Activated CD8-positive, alpha-beta memory T cell treated with anti-CD3 and anti-CD28 coated beads for 1 hour (primary cell): Measurements from ENCODE around the gene DNAI1.
"Not testable (repeated sequence)": the region's sequence is repeated elsewhere in the genome, so short reads cannot be mapped to it uniquely, and the experiment has no call there.

ENCODE experiments used
- DNase-seq, 2 donors: peaks; one replicate each; pipeline ENCODE4 v3.0.0-alpha.2; 2020; ENCODE audit warnings: low read depth in 1 of 2; ENCODE audit errors: extremely low read depth in 1 of 2

DNAI1 gene

DNA sequence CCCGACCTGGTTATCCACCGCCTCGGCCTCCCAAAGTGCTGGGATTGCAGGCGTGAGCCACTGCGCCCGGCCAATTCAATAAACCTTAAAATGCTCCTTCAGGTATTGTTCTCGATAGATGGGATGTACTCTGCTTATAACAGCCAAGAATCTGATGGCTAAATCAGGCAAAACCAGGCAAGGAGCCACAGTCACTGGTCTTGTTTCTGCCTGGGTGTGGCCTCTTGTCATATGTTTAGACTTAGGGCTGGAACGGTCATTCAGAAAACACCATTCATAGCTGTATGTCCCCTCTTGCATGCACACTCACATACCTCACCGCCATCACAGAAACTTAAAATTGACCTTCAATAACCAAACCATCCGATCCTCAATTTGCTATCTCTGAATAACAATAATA, 8.0 kb upstream of the DNAI1 start:
- no peak for DNase-seq

GRCh38 chr9:34451135-34451534, 7.5 kb upstream of the DNAI1 start:
- no peak for DNase-seq

DNA sequence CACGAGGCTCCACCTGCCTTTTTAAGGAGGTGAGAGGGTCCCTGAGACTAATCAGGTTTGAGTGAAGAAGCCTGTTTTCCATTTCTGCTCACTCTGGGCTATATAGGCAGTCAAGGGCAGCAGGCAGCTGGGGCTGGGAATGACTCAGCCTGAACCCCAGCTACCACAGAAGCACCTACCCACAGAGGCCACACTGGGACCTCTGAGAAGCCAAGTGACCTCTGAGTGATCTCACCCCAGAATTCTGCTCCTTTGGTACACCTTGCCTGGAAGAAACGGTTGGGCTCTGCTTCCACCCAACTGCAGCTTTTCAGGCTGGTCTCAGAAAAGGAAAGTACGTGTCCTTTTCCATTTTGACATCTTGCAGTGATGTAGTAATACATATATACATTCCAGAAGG, 7.1 kb upstream of the DNAI1 start:
- DNase-seq, result no peak

DNA sequence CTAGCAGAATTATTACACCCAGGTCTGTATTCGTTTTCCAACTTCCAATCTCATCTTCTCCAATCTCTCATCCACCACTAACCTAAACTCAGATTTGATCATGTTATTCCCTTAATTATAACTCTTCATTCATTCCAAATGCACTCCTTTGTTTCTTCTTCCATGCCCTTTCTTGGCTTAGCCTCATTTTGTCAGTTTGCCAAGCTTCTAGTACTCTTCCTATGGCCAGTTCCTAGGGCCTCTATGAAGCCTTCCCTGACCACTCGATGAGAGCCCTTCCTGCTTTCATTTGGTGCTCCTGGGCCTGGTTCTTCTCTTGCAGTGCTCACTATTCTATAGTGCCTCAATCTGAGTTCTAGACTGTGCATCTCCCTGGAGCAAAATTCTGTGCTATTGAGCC, 6.0 kb upstream of the DNAI1 start:
- DNase-seq, result no peak

GRCh38 chr9:34454571-34455065, 4.0 kb upstream of the DNAI1 start:
- DNase-seq, result no peak

DNA sequence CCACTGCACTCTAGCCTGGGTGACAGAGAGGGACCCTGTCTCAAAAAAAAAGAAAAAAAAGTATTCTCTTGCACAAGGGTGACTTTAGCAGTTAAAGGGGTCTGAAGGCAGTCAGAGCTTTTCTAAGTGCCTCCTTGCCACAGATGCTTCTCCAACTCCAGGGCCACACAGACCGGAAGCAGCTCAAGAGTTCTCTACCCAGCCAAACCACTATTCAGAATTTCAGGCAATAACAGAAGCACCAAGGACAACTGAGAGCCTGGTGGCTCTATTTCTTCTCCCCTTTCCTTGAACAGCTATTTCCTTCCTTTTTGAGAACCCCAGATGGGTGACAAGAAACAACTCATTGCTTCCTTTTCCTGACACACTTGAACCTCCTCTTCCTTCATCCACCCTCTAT, 2.5 kb upstream of the DNAI1 start:
- no peak for DNase-seq

DNA sequence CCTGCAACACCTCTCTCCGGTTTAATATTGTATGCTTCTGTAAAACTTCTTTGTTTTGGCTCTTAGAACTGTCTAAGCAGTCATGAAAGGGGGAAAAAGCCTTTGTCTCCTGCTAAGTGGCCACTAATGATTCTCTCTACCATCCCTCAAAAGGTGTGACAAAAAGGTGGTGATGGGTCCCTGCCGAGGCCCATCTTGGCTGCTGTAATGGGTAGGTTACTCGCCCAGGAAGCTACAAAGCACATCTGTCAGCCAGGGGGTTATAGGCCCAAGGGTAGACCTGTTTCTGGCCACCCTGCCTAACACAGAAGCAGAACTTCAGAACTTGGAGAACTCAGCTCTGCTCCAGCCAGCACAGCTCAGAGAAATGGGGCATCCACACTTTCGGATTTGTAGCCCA, 1.9 kb upstream of the DNAI1 start:
- DNase-seq, result no peak

GRCh38 chr9:34457266-34458012, 1.2 kb upstream of the DNAI1 start:
- DNase-seq, result peak in 1 of 2 donors; percentile 7

GRCh38 chr9:34458959-34459340, 345 bp downstream of the DNAI1 start:
- DNase-seq, result no peak

DNA sequence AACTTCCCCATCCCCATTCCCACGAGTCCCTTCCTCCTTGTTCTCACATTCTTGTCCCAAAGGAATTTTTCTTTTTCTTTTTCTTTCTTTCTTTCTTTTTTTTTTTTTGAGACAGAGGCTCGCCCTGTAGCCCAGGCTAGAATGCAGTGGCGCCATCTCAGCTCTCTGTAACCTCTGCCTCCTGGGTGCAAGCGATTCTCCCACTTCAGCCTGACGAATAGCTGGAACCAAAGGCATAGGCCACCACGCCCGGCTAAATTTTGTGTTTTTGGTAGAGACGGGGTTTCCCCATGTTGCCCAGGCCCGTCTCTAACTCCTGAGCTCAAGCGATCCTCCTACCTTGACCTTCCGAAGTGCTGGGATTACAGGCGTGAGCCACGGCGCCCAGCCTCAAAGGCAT, 751 bp downstream of the DNAI1 start:
- no peak for DNase-seq

- no peak for DNase-seq
Observed at GRCh38 chr9:34459941-34460340, 1.3 kb downstream of the DNAI1 start.

GRCh38 chr9:34463098-34463900, 4.7 kb downstream of the DNAI1 start:
- DNase-seq, result no peak

- DNase-seq, result no peak
Observed at GRCh38 chr9:34463901-34464232, 5.3 kb downstream of the DNAI1 start.

DNA sequence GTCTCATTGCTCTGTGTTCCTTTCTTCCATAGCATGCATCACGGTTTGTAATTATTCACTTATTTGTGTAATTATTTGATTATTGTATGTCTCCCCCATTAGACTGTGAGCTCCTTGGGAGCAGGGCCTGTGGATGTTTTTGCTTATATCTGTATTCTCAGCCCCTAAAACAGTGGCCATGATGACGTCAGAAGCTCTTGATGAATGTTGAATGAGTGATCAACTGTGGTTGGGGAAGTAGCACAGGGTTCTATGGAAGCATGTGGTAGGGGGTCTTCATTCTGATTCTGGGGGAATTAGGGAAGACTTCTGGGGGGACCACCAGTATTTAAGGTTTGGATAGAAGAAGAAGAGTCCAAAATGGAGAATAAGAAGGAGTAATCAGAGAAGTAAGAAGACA, 6.0 kb downstream of the DNAI1 start:
- DNase-seq, result no peak

DNA sequence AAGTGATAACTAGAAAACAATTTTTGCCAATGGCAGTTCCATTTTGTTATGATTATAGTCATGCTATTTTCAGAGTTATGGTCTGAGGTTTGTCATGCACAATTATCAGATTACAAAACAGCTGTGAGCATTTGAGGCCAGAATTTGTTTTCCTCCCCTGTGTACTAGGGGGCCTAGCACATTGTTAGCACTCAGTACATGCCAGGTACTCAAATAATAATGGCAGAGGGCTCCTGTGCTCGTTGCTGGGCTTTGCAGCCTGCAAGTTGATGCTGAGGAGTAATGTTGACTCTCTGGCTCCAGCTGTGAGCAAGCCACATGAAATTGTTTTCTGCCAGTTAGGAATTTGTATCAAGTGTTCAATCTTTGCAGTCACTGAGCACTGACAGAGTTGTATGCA, 6.9 kb downstream of the DNAI1 start:
- DNase-seq, result no peak

GRCh38 chr9:34475097-34475496, 16.5 kb downstream of the DNAI1 start:
- no peak for DNase-seq

GRCh38 chr9:34477541-34477940, 18.9 kb downstream of the DNAI1 start:
- DNase-seq, result no peak

- DNase-seq, result no peak
Observed at GRCh38 chr9:34479431-34479866, 20.8 kb downstream of the DNAI1 start.

GRCh38 chr9:34481620-34482019, 23.0 kb downstream of the DNAI1 start:
- not testable (repeated sequence) for DNase-seq

- DNase-seq, result not testable (repeated sequence)
Observed at GRCh38 chr9:34482746-34483145, 24.1 kb downstream of the DNAI1 start.

DNA sequence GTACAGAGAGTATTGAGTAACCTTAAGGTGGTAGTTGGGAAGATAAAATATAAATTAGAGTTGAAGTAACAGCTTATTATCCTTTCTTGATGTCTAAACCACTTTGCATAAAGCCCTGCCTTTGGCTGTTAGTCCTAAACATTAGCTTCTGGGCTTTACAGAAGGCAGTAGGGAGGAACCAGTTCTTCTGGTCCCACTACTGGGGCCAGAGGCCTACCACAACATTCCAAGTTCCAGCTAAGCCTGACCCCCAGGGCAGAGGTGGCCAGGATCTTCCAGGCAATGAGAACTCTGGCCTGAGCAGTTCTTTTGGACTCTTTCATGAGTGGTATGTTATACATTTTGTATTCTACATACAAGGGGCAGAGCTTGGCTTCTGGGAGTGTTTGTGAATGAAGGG, 26.1 kb downstream of the DNAI1 start:
- DNase-seq, result no peak

- DNase-seq, result no peak
Observed at GRCh38 chr9:34485822-34486221, 27.2 kb downstream of the DNAI1 start.
